MCF 10A (cell line): ENCODE measurements around the gene C2orf66. TPM values are rescaled to one million over a fixed set of nuclear protein-coding genes. Genes with fewer than 3 reads are reported as not detected.

Experiments used
- BruUV-seq: library from RNA; stranded (reverse); fragments of 400-500 nt; replicated peaks from 2 replicates; lab custom pipeline; 2021; lab: Mats Ljungman, UMichigan
- CTCF ChIA-PET: fragments of 300-600 bp; sonication (Branson Sonifier 250); formaldehyde crosslinking; extraction: SDS; loops from one replicate; lab custom pipeline; 2021; ENCODE audit warnings: antibody characterized with exemption, inconsistent platforms; lab: Yijun Ruan, JAX
- POLR2A ChIA-PET: fragments of 300-600, 350-650 bp; sonication (Branson Sonifier 250); formaldehyde crosslinking; extraction: SDS; loops from one replicate; lab custom pipeline; 2020; ENCODE audit warnings: antibody characterized with exemption, inconsistent platforms; lab: Yijun Ruan, JAX
- DNase-seq: peaks from one replicate; pipeline ENCODE4 v3.0.0-alpha.2; 2018; ENCODE audit not compliant: unreplicated experiment
- H3K27ac Mint-ChIP-seq: one replicate; pipeline ENCODE4 v1.8.0; 2022; ENCODE audit warnings: mild to moderate bottlenecking, low read depth, mixed read lengths; ENCODE audit not compliant: unreplicated experiment
- H3K27me3 Mint-ChIP-seq: one replicate; pipeline ENCODE4 v1.8.0; 2022; ENCODE audit warnings: mixed read lengths; ENCODE audit not compliant: insufficient read depth, unreplicated experiment
- H3K36me3 Mint-ChIP-seq: one replicate; pipeline ENCODE4 v1.8.0; 2022; ENCODE audit warnings: mild to moderate bottlenecking, moderate library complexity, mixed read lengths; ENCODE audit not compliant: insufficient read depth, unreplicated experiment
- H3K4me1 Mint-ChIP-seq: one replicate; pipeline ENCODE4 v1.8.0; 2022; ENCODE audit warnings: mixed read lengths; ENCODE audit not compliant: insufficient read depth, unreplicated experiment
- H3K4me3 Mint-ChIP-seq: one replicate; pipeline ENCODE4 v1.8.0; 2022; ENCODE audit warnings: mild to moderate bottlenecking, moderate library complexity, mixed read lengths; ENCODE audit not compliant: unreplicated experiment
- H3K9me3 Mint-ChIP-seq: one replicate; pipeline ENCODE4 v1.8.0; 2022; ENCODE audit warnings: mixed read lengths; ENCODE audit not compliant: unreplicated experiment
- CTCF ChIP-seq: fragments of 200-600 bp; IDR thresholded peaks from one replicate; pipeline ENCODE4 v1.8.0; 2022; ENCODE audit warnings: antibody characterized with exemption, mild to moderate bottlenecking; ENCODE audit not compliant: unreplicated experiment
- intact Hi-C: fragments of 100-400 bp; cut with micrococcal nuclease; formaldehyde crosslinking; loops from 2 replicates; pipeline ENCODE4 v1.14.1; 2022
- total RNA-seq: library from RNA; stranded (reverse); gene quantifications from 2 replicates; pipeline ENCODE4 v1.2.3, GENCODE V29; 2022

Gene C2orf66
- total RNA-seq, 1 experiment from 2014 or later: 0.61 TPM

GRCh38 chr2:196783431-196784094, 25.6 kb downstream of the C2orf66 start:
- Mint-ChIP-seq H3K9me3 (no peaks in the 10 kb centered on the region), H3K27ac (peak overlapping the region; percentile 16), H3K36me3 (peaks cover 38% of the 10 kb centered on the region), H3K4me1 (peaks cover 8% of the 10 kb centered on the region), H3K27me3 (no peaks in the 10 kb centered on the region), H3K4me3 (no peak overlapping the region)
- CTCF ChIA-PET: no interaction called here
- BruUV-seq: no TSS peak
- POLR2A ChIA-PET: no interaction called here
- DNase-seq: peak; percentile 54
- TF ChIP-seq CTCF: no peak
- intact Hi-C loops: no loop called here

GRCh38 chr2:196767101-196767500, 42.1 kb downstream of the C2orf66 start:
- no peak for TF ChIP-seq CTCF
- Mint-ChIP-seq H3K4me1 (no peaks in the 10 kb centered on the region), H3K36me3 (peaks cover 94% of the 10 kb centered on the region), H3K27ac (no peak overlapping the region), H3K27me3 (no peaks in the 10 kb centered on the region), H3K9me3 (no peaks in the 10 kb centered on the region), H3K4me3 (no peak overlapping the region)
- DNase-seq: no peak
- no TSS peak for BruUV-seq
- intact Hi-C loops: no loop called here
- CTCF ChIA-PET: interaction anchor here (0.8 to 2.4 kb wide), 3 partner anchors 16 to 700 kb away, joined by 3 to 11 read pairs (median 3); no protein-coding TSS in a partner anchor
- POLR2A ChIA-PET: interaction anchor here (0.6 to 1.0 kb wide), 2 partner anchors 32 to 59 kb away, joined by 3 to 7 read pairs; partner anchors contain the start of gene GTF3C3

- Mint-ChIP-seq H3K27me3 (no peaks in the 10 kb centered on the region), H3K27ac (no peak overlapping the region), H3K4me3 (no peak overlapping the region), H3K36me3 (peaks cover 32% of the 10 kb centered on the region), H3K9me3 (peaks cover 23% of the 10 kb centered on the region), H3K4me1 (no peaks in the 10 kb centered on the region)
- ChIA-PET POLR2A (no interaction called here), CTCF (interaction anchor here (0.5 to 2.9 kb wide), 19 partner anchors 9 to 670 kb away, joined by 3 to 11 read pairs (median 4); partner anchors contain the start of gene HECW2)
- no peak for DNase-seq
- intact Hi-C loops: loop anchor here (1.0 to 10.0 kb wide), 5 partner anchors 167 to 685 kb away; partner anchors contain the start of gene HECW2
- no TSS peak for BruUV-seq
- no peak for TF ChIP-seq CTCF
Measured at GRCh38 chr2:196759378-196759706, 49.8 kb downstream of the C2orf66 start.

GRCh38 chr2:196758474-196759377, 50.4 kb downstream of the C2orf66 start:
- intact Hi-C loops: loop anchor here (1.0 to 10.0 kb wide), 5 partner anchors 166 to 684 kb away; partner anchors contain the start of gene HECW2

More at GRCh38 chr2:196758474-196759377, 50.4 kb downstream of the C2orf66 start:
- no TSS peak for BruUV-seq
- DNase-seq: peak; percentile 2
- H3K27ac Mint-ChIP-seq: no peak overlapping the region
- no peak for TF ChIP-seq CTCF
- peaks cover 30% of the 10 kb centered on the region for H3K9me3 Mint-ChIP-seq
- H3K4me1 Mint-ChIP-seq: no peaks in the 10 kb centered on the region
- ChIA-PET POLR2A (no interaction called here), CTCF (interaction anchor here (0.6 to 2.9 kb wide), 20 partner anchors 8 to 682 kb away, joined by 3 to 11 read pairs (median 4); no protein-coding TSS in a partner anchor)
- no peaks in the 10 kb centered on the region for H3K27me3 Mint-ChIP-seq
- no peak overlapping the region for H3K4me3 Mint-ChIP-seq
- H3K36me3 Mint-ChIP-seq: peaks cover 26% of the 10 kb centered on the region
